ENCODE measurements around the gene SHISA3. TPM values are rescaled to one million over a fixed set of nuclear protein-coding genes. Genes with fewer than 3 reads are reported as not detected.
A peak's percentile ranks its signal among the peaks of the same experiment; 100 is the strongest.

Gene SHISA3
- polyA plus RNA-seq, 1 experiment: 1.3 TPM

- CTCF ChIA-PET: interaction anchor here (0.9 kb wide), 1 partner anchor 24 kb away, joined by 4 read pairs; no protein-coding TSS in a partner anchor
These were observed 932 bp upstream of the SHISA3 start for GRCh38 chr4:42396361-42396751.

GRCh38 chr4:42397635-42398170 lies 415 bp downstream of the SHISA3 start:
- no peak for DNase-seq (ENCODE audit: low read depth, low spot score)

More at GRCh38 chr4:42396361-42396751, 932 bp upstream of the SHISA3 start:
- DNase-seq (ENCODE audit: low read depth, low spot score): no peak
- Histone ChIP-seq H3K27ac (ENCODE audit: low read depth, low read length) (no peak overlapping the region), H3K27me3 (ENCODE audit: control insufficient read depth, insufficient read depth, low read length) (peaks cover 38% of the 10 kb centered on the region), H3K9me3 (ENCODE audit: control insufficient read depth, insufficient read depth, low read length) (no peaks in the 10 kb centered on the region; the same call in 1 of the 2 replicates), H3K4me3 (ENCODE audit: low read depth, low read length) (no peak overlapping the region)
- POLR2A ChIA-PET: no interaction called here
- no peak for TF ChIP-seq CTCF (IDR thresholded peaks at IDR 0.05; ENCODE audit: low read depth, low read length)

GRCh38 chr4:42398171-42398870 lies 1.0 kb downstream of the SHISA3 start:
- H3K4me3 ChIP-seq (ENCODE audit: low read depth, low read length): peak overlapping the region; percentile 48
- no peaks in the 10 kb centered on the region; the same call in 1 of the 2 replicates for H3K9me3 ChIP-seq (ENCODE audit: control insufficient read depth, insufficient read depth, low read length)
- DNase-seq (ENCODE audit: low read depth, low spot score): no peak
- POLR2A ChIA-PET: no interaction called here
- peaks cover 38% of the 10 kb centered on the region for H3K27me3 ChIP-seq (ENCODE audit: control insufficient read depth, insufficient read depth, low read length)
- TF ChIP-seq CTCF (IDR thresholded peaks at IDR 0.05; ENCODE audit: low read depth, low read length): no peak
- H3K27ac ChIP-seq (ENCODE audit: low read depth, low read length): no peak overlapping the region
- CTCF ChIA-PET: interaction anchor here (1.9 kb wide), 1 partner anchor 121 kb away, joined by 4 read pairs; no protein-coding TSS in a partner anchor

More at GRCh38 chr4:42397635-42398170, 415 bp downstream of the SHISA3 start:
- Histone ChIP-seq H3K27me3 (ENCODE audit: control insufficient read depth, insufficient read depth, low read length) (peaks cover 38% of the 10 kb centered on the region), H3K4me3 (ENCODE audit: low read depth, low read length) (peak overlapping the region; percentile 48), H3K9me3 (ENCODE audit: control insufficient read depth, insufficient read depth, low read length) (no peaks in the 10 kb centered on the region; the same call in 1 of the 2 replicates), H3K27ac (ENCODE audit: low read depth, low read length) (no peak overlapping the region)
- TF ChIP-seq CTCF (IDR thresholded peaks at IDR 0.05; ENCODE audit: low read depth, low read length): no peak
- ChIA-PET CTCF (no interaction called here), POLR2A (no interaction called here)

GRCh38 chr4:42398871-42399331 lies 1.6 kb downstream of the SHISA3 start:
- Histone ChIP-seq H3K27me3 (ENCODE audit: control insufficient read depth, insufficient read depth, low read length) (peaks cover 38% of the 10 kb centered on the region), H3K4me3 (ENCODE audit: low read depth, low read length) (peak overlapping the region; percentile 48), H3K27ac (ENCODE audit: low read depth, low read length) (no peak overlapping the region), H3K9me3 (ENCODE audit: control insufficient read depth, insufficient read depth, low read length) (no peaks in the 10 kb centered on the region; the same call in 1 of the 2 replicates)
- no peak for DNase-seq (ENCODE audit: low read depth, low spot score)
- no peak for TF ChIP-seq CTCF (IDR thresholded peaks at IDR 0.05; ENCODE audit: low read depth, low read length)
- CTCF ChIA-PET: interaction anchor here (1.9 kb wide), 1 partner anchor 120 kb away, joined by 4 read pairs; no protein-coding TSS in a partner anchor
- POLR2A ChIA-PET: no interaction called here

GRCh38 chr4:42399393-42399792 lies 2.1 kb downstream of the SHISA3 start:
- ChIA-PET POLR2A (no interaction called here), CTCF (interaction anchor here (1.9 kb wide), 1 partner anchor 120 kb away, joined by 4 read pairs; no protein-coding TSS in a partner anchor)
- peaks cover 38% of the 10 kb centered on the region for H3K27me3 ChIP-seq (ENCODE audit: control insufficient read depth, insufficient read depth, low read length)
- TF ChIP-seq CTCF (IDR thresholded peaks at IDR 0.05; ENCODE audit: low read depth, low read length): no peak
- peak overlapping the region; percentile 7; the same call in 1 of the 2 replicates for H3K4me3 ChIP-seq (ENCODE audit: low read depth, low read length)
- no peak for DNase-seq (ENCODE audit: low read depth, low spot score)
- no peaks in the 10 kb centered on the region; the same call in 1 of the 2 replicates for H3K9me3 ChIP-seq (ENCODE audit: control insufficient read depth, insufficient read depth, low read length)
- no peak overlapping the region for H3K27ac ChIP-seq (ENCODE audit: low read depth, low read length)

Data from AG04450 (cell line).